ENCODE data around the gene ERICH4.

DNA sequence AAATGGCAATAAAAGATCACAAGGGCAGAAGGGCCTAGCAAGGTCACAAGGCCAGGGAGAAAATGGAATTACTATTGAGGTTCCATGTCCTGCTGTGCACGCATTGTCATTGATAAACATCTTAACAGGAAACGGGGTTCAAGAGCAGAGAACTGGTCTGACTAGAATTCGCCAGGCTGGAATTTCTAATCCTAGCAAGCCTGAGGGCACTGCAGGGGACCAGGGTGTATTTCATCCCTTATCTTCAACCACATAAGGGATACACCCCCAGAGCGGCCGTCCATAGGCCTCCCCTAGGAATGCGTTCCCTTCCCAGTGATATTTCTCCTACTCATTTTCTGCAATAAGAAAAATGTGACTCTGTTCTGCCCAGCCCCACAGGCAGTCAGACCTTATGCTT is 19.5 kb downstream of the ERICH4 start:
- TF ChIP-seq, protein P1, sequence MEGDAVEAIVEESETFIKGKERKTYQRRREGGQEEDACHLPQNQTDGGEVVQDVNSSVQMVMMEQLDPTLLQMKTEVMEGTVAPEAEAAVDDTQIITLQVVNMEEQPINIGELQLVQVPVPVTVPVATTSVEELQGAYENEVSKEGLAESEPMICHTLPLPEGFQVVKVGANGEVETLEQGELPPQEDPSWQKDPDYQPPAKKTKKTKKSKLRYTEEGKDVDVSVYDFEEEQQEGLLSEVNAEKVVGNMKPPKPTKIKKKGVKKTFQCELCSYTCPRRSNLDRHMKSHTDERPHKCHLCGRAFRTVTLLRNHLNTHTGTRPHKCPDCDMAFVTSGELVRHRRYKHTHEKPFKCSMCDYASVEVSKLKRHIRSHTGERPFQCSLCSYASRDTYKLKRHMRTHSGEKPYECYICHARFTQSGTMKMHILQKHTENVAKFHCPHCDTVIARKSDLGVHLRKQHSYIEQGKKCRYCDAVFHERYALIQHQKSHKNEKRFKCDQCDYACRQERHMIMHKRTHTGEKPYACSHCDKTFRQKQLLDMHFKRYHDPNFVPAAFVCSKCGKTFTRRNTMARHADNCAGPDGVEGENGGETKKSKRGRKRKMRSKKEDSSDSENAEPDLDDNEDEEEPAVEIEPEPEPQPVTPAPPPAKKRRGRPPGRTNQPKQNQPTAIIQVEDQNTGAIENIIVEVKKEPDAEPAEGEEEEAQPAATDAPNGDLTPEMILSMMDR (IDR thresholded peaks at IDR 0.05), result no peak
- TF ChIP-seq EP300 (IDR thresholded peaks at IDR 0.05), result no peak
- TF ChIP-seq POLR2AphosphoS5 (IDR thresholded peaks at IDR 0.05), result no peak
